H1 (cell line): ENCODE results near the gene S100A10. TPM values are rescaled to one million over a fixed set of nuclear protein-coding genes. Genes with fewer than 3 reads are reported as not detected.

ENCODE experiments used
- CTCF ChIA-PET: fragments of 300-600 bp; sonication (Branson Sonifier 250); formaldehyde crosslinking; loops from one replicate; lab custom pipeline; 2021; ENCODE audit not compliant: partially characterized antibody; lab: Charles Lee
- POLR2A ChIA-PET: fragments of 300-600 bp; sonication (Branson Sonifier 250); formaldehyde crosslinking; loops from one replicate; lab custom pipeline; 2021; ENCODE audit warnings: inconsistent platforms; ENCODE audit not compliant: partially characterized antibody; lab: Charles Lee
- DNase-seq, 2 experiments: peaks; one replicate each; pipeline versions ENCODE4 v3.0.0 to v3.0.0-alpha.2; 2010 to 2022; ENCODE audit warnings: low spot score in 2 of 2, low read depth in 1 of 2, mixed read lengths in 1 of 2
- FAIRE-seq: peaks from 2 replicates; lab custom pipeline; 2011; peaks lifted over from hg19 to GRCh38; lab: Jason Lieb, UNC
- H2AFZ ChIP-seq: 2 replicates; pipeline ENCODE4 v1.8.1; 2012; ENCODE audit warnings: low read length, inconsistent platforms
- H2AK5ac ChIP-seq: 2 replicates; pipeline ENCODE4 v1.6.1; 2013; ENCODE audit warnings: low read depth, low read length
- H2BK120ac ChIP-seq: replicated peaks from 2 replicates; pipeline ENCODE3; 2013; ENCODE audit warnings: low read depth, low read length, inconsistent platforms
- H2BK12ac ChIP-seq: 2 replicates; pipeline ENCODE4 v1.6.1; 2013; ENCODE audit warnings: low read depth, low read length
- H2BK15ac ChIP-seq: 2 replicates; pipeline ENCODE4 v1.6.1; 2013; ENCODE audit warnings: low read length
- H2BK20ac ChIP-seq: 2 replicates; pipeline ENCODE4 v1.6.1; 2013; ENCODE audit warnings: low read length
- H2BK5ac ChIP-seq: 2 replicates; pipeline ENCODE4 v1.6.1; 2013; ENCODE audit warnings: low read depth, low read length
- H3K14ac ChIP-seq: 2 replicates; pipeline ENCODE4 v1.6.1; 2013; ENCODE audit warnings: inconsistent platforms; ENCODE audit not compliant: insufficient read length
- H3K18ac ChIP-seq: 2 replicates; pipeline ENCODE4 v1.6.1; 2013; ENCODE audit warnings: low read length; ENCODE audit errors: extremely low read depth
- H3K23ac ChIP-seq: 2 replicates; pipeline ENCODE4 v1.6.1; 2013; ENCODE audit warnings: inconsistent platforms; ENCODE audit not compliant: insufficient read length
- H3K23me2 ChIP-seq: 2 replicates; pipeline ENCODE4 v1.6.1; 2013; ENCODE audit warnings: low read depth, low read length
- H3K27ac ChIP-seq: 2 replicates; pipeline ENCODE4 v1.6.1; 2011; ENCODE audit warnings: low read depth, low read length, inconsistent platforms
- H3K27me3 ChIP-seq, 4 experiments: replicated peaks in 1 of 4; 1 replicate in 1 of 4; 2 replicates in 3 of 4; pipeline versions ENCODE4 v1.6.1 to v1.8.1; 2011 to 2013; ENCODE audit warnings: low read length in 3 of 4, mild to moderate bottlenecking in 3 of 4, inconsistent platforms in 2 of 4, mixed read lengths in 2 of 4, moderate library complexity in 1 of 4; ENCODE audit not compliant: control insufficient read depth in 3 of 4, insufficient read depth in 3 of 4; ENCODE audit errors: extremely low read depth in 1 of 4
- H3K36me3 ChIP-seq, 4 experiments: 2 replicates each; pipeline versions ENCODE4 v1.6.1 to v1.8.1; 2011 to 2013; ENCODE audit warnings: mild to moderate bottlenecking in 4 of 4, low read length in 3 of 4, moderate library complexity in 2 of 4, control low read depth in 1 of 4, inconsistent platforms in 1 of 4; ENCODE audit not compliant: insufficient read depth in 4 of 4, control insufficient read depth in 2 of 4
- H3K4ac ChIP-seq: replicated peaks from 2 replicates; pipeline ENCODE3; 2013; ENCODE audit warnings: low read length, low read depth, mixed read lengths, inconsistent platforms; ENCODE audit not compliant: insufficient read length
- H3K4me1 ChIP-seq, 4 experiments: replicated peaks in 1 of 4; 1 replicate in 1 of 4; 2 replicates in 3 of 4; pipeline versions ENCODE4 v1.6.1 to v1.8.1; 2011 to 2013; ENCODE audit warnings: low read length in 3 of 4, inconsistent platforms in 2 of 4, mixed read lengths in 1 of 4; ENCODE audit not compliant: insufficient read depth in 4 of 4, control insufficient read depth in 3 of 4
- H3K4me2 ChIP-seq, 2 experiments: 2 replicates each; pipeline versions ENCODE4 v1.6.1 to v1.8.1; 2011 to 2013; ENCODE audit warnings: low read depth in 2 of 2, low read length in 2 of 2, control low read depth in 1 of 2, inconsistent platforms in 1 of 2, mild to moderate bottlenecking in 1 of 2; ENCODE audit not compliant: insufficient read depth in 1 of 2
- H3K4me3 ChIP-seq, 4 experiments: fragments of 200-600, 300-600 bp in 1 of 4; sonication (generic), shearing (Covaris generic), sonication (Bioruptor Twin) in 1 of 4; 2 replicates each; pipeline versions ENCODE4 v1.5.1 to v1.8.1; 2011 to 2016; ENCODE audit warnings: low read length in 4 of 4, low read depth in 3 of 4, control low read depth in 2 of 4, inconsistent platforms in 2 of 4, mild to moderate bottlenecking in 2 of 4, mixed read lengths in 1 of 4, moderate library complexity in 1 of 4; ENCODE audit not compliant: insufficient read depth in 2 of 4; ENCODE audit errors: extremely low read depth in 1 of 4
- H3K56ac ChIP-seq: replicated peaks from 2 replicates; pipeline ENCODE3; 2013; ENCODE audit warnings: low read depth, mild to moderate bottlenecking, mixed read lengths, low read length, inconsistent platforms; ENCODE audit not compliant: insufficient read length
- H3K79me1 ChIP-seq: 2 replicates; pipeline ENCODE4 v1.6.1; 2013; ENCODE audit warnings: low read depth, low read length, control low read depth
- H3K79me2 ChIP-seq, 2 experiments: 2 replicates each; pipeline versions ENCODE4 v1.6.1 to v1.8.1; 2012 to 2013; ENCODE audit warnings: low read length in 2 of 2, mild to moderate bottlenecking in 2 of 2, inconsistent platforms in 1 of 2; ENCODE audit not compliant: insufficient read depth in 2 of 2, control insufficient read depth in 1 of 2
- H3K9ac ChIP-seq, 4 experiments: replicated peaks in 1 of 4; 1 replicate in 1 of 4; 2 replicates in 3 of 4; pipeline versions ENCODE4 v1.6.1 to v1.8.1; 2011 to 2013; ENCODE audit warnings: low read depth in 3 of 4, low read length in 3 of 4, control low read depth in 2 of 4, mild to moderate bottlenecking in 2 of 4, moderate library complexity in 2 of 4, inconsistent platforms in 1 of 4; ENCODE audit errors: extremely low read depth in 1 of 4
- H3K9me3 ChIP-seq, 2 experiments: 2 replicates each; pipeline versions ENCODE4 v1.6.1 to v1.8.1; 2012 to 2013; ENCODE audit warnings: mild to moderate bottlenecking in 2 of 2, moderate library complexity in 2 of 2, control low read depth in 1 of 2, inconsistent platforms in 1 of 2, low read depth in 1 of 2, low read length in 1 of 2, mixed read lengths in 1 of 2; ENCODE audit not compliant: insufficient read depth in 2 of 2
- H4K20me1 ChIP-seq, 2 experiments: replicated peaks in 1 of 2; 2 replicates each; pipeline versions ENCODE3 to v1.8.1; 2011 to 2013; ENCODE audit warnings: inconsistent platforms in 2 of 2, low read length in 2 of 2, mild to moderate bottlenecking in 1 of 2; ENCODE audit not compliant: insufficient read depth in 2 of 2, control insufficient read depth in 1 of 2
- H4K5ac ChIP-seq: 2 replicates; pipeline ENCODE4 v1.6.1; 2013; ENCODE audit warnings: low read length, low read depth, mixed read lengths, inconsistent platforms; ENCODE audit not compliant: insufficient read length
- H4K8ac ChIP-seq: 2 replicates; pipeline ENCODE4 v1.8.0; 2013; ENCODE audit warnings: mild to moderate bottlenecking, moderate library complexity, low read length, inconsistent platforms; ENCODE audit not compliant: insufficient read depth; ENCODE audit errors: extremely low read depth
- H4K91ac ChIP-seq: replicated peaks from 2 replicates; pipeline ENCODE3; 2013; ENCODE audit warnings: low read length, mixed read lengths, inconsistent platforms; ENCODE audit not compliant: insufficient read length
- ASH2L ChIP-seq: fragments of 200-600, 300-600 bp; sonication (generic); IDR thresholded peaks from one replicate; pipeline ENCODE4 v1.7.1; 2017; ENCODE audit warnings: low read length
- EGR1 ChIP-seq: IDR thresholded peaks from 2 replicates; pipeline ENCODE4 v1.6.1; 2011; ENCODE audit warnings: low read depth, low read length, borderline replicate concordance
- GABPA ChIP-seq: IDR thresholded peaks from 2 replicates; pipeline ENCODE4 v1.6.1; 2011; ENCODE audit warnings: mild to moderate bottlenecking, low read length, moderate library complexity, borderline replicate concordance; ENCODE audit not compliant: insufficient read depth
- JUN ChIP-seq: IDR thresholded peaks from 2 replicates; pipeline ENCODE4 v1.6.1; 2011; ENCODE audit warnings: low read depth, mild to moderate bottlenecking, improper control_type of control experiment, low read length
- KDM4A ChIP-seq: IDR thresholded peaks from one replicate; pipeline ENCODE4 v1.7.1; 2012; ENCODE audit warnings: low read depth, mild to moderate bottlenecking, moderate library complexity, low read length, inconsistent platforms; ENCODE audit not compliant: severe bottlenecking
- SIN3A ChIP-seq, 2 experiments: IDR thresholded peaks in 1 of 2; conservative IDR thresholded peaks in 1 of 2; 2 replicates each; pipeline ENCODE4 v1.6.1; 2011 to 2012; ENCODE audit warnings: low read length in 2 of 2, improper control_type of control experiment in 1 of 2, low read depth in 1 of 2, mild to moderate bottlenecking in 1 of 2
- SP1 ChIP-seq: IDR thresholded peaks from 2 replicates; pipeline ENCODE4 v1.6.1; 2011; ENCODE audit warnings: low read depth, low read length
- TAF1 ChIP-seq: IDR thresholded peaks from 2 replicates; pipeline ENCODE4 v1.6.1; 2011; ENCODE audit warnings: mild to moderate bottlenecking, low read depth, low read length
- WGBS, 2 experiments: shearing (Covaris generic) in 1 of 2; methylation state at CpG; one replicate each; pipeline versions ENCODE4 v1.1.6 to v1.1.7; 2013 to 2015; ENCODE audit warnings: low lambda C conversion rate in 2 of 2, mixed read lengths in 2 of 2, inconsistent platforms in 1 of 2, low coverage in 1 of 2, missing lambda C conversion rate in 1 of 2; ENCODE audit not compliant: insufficient replicate concordance in 2 of 2, insufficient coverage in 1 of 2, insufficient read length in 1 of 2; ENCODE audit errors: extremely low coverage in 1 of 2, missing lambda C conversion rate in 1 of 2; 5-methylcytosine and 5-hydroxymethylcytosine counted together
- polyA plus RNA-seq, 7 experiments: library from polyadenylated mRNA; depleted of rRNA in 3 of 7; stranded (reverse) in 5 of 7; unstranded in 2 of 7; fragments of >200 nt in 5 of 7; fragments of 200-250 nt in 2 of 7; gene quantifications; 1 replicate in 5 of 7; 2 replicates in 1 of 7; 4 replicates in 1 of 7; pipeline versions ENCODE4 v1.2.1 to v1.2.3, GENCODE V29; 2011 to 2013; ENCODE audit warnings: missing spikeins in 2 of 7, mixed read lengths in 2 of 7
- total RNA-seq: library from RNA; stranded (reverse); fragmentation: NEBNext Ultra II Directional; extraction: Animal tissue kit (Norgen Biotek cat#: 25700); gene quantifications from 2 replicates; pipeline ENCODE4 v1.2.1, GENCODE V29; 2021

Gene S100A10
- total and polyA plus RNA-seq, 2 of the 8 experiments (the other 6 are each of a cell fraction or from before 2014, with no cell fraction given): 23.9 to 231 TPM

GRCh38 chr1:151944857-151945575 is 48.6 kb downstream of the S100A10 start:
- H2AK5ac ChIP-seq: 0 out of 2 replicates have a peak overlapping the region, but pooled peaks have one; percentile 25
- H2BK12ac ChIP-seq: peak overlapping the region; percentile 52
- H2BK5ac ChIP-seq: no peak overlapping the region
- DNase-seq (no peak), FAIRE-seq (no peak)
- no peak overlapping the region for H4K5ac ChIP-seq
- no peaks in the 10 kb centered on the region for H3K79me1 ChIP-seq
- H4K91ac ChIP-seq: no peak overlapping the region
- no peak overlapping the region for H3K14ac ChIP-seq
- H3K4me2 ChIP-seq: no peak overlapping the region; a peak in 1 of 4 replicates
- H3K4me1 ChIP-seq: peaks cover 0 to 3% (median 0%) of the 10 kb centered on the region in 4 experiments; a peak in 2 of 7 replicates
- H3K27ac ChIP-seq: 0 out of 2 replicates have a peak overlapping the region, but pooled peaks have one; percentile 14
- no peaks in the 10 kb centered on the region for H3K79me2 ChIP-seq
- H3K4ac ChIP-seq: no peak overlapping the region
- H3K27me3 ChIP-seq: no peaks in the 10 kb centered on the region
- ChIA-PET POLR2A (interaction anchor here (0.7 to 1.5 kb wide), 2 partner anchors 12 to 36 kb away, joined by 3 read pairs; partner anchors contain the start of gene THEM4), CTCF (interaction anchor here (0.6 to 3.3 kb wide), 8 partner anchors 10 to 87 kb away, joined by 3 to 20 read pairs (median 4); no protein-coding TSS in a partner anchor)
- H3K36me3 ChIP-seq: no peaks in the 10 kb centered on the region
- H3K4me3 ChIP-seq: no peak overlapping the region
- no peak overlapping the region for H3K9ac ChIP-seq
- no peaks in the 10 kb centered on the region for H3K9me3 ChIP-seq
- H4K20me1 ChIP-seq: no peaks in the 10 kb centered on the region
- H2BK15ac ChIP-seq: no peak overlapping the region; the same call in 1 of the 2 replicates
- H2AFZ ChIP-seq: no peak overlapping the region
- no peak overlapping the region for H2BK120ac ChIP-seq
- H4K8ac ChIP-seq: no peak overlapping the region
- H3K23ac ChIP-seq: no peak overlapping the region
- no peak overlapping the region for H3K56ac ChIP-seq
- 77% methylated on average over 3 of the region's 3 CpGs; no CpG with 5 or more reads in 1 of the 2 experiments for WGBS, 2 experiments
- TF ChIP-seq SP1: no peak
- TF ChIP-seq EGR1: no peak
- TF ChIP-seq TAF1: no peak
- TF ChIP-seq JUN: no peak
- no peak for TF ChIP-seq KDM4A
- TF ChIP-seq SIN3A (conservative IDR thresholded peaks at IDR 0.05 in 1 of 2, IDR thresholded peaks at IDR 0.05 in 1 of 2; ENCODE audit: low read depth in 1 of 2, low read length in 2 of 2): no peak
- TF ChIP-seq ASH2L: no peak
- TF ChIP-seq GABPA: no peak
- no peak overlapping the region for H3K18ac ChIP-seq
- no peak overlapping the region for H2BK20ac ChIP-seq
- H3K23me2 ChIP-seq: no peaks in the 10 kb centered on the region; the same call in 1 of the 2 replicates
